Measurements from ENCODE around the gene RAB26. TPM values are rescaled to one million over a fixed set of nuclear protein-coding genes. Genes with fewer than 3 reads are reported as not detected.

RAB26 gene
- total RNA-seq (2022; extraction: Qiagen RNA extraction; ENCODE audit: low read depth): 3.0 to 4.5 TPM (median 3.3 TPM) in 5 replicates

GRCh38 chr16:2147981-2148671 is at the start of gene RAB26:
RAB26 (plus strand) TSS chr16:2148625; CDS start chr16:2148784, 159 bp downstream.

GRCh38 chr16:2135770-2136490 is 12.5 kb upstream of the RAB26 start, which contains the start of gene PKD1:
PKD1 (minus strand) TSS chr16:2135898; CDS start chr16:2135689, 209 bp downstream.

GRCh38 chr16:2155091-2155950 is 6.9 kb downstream of the RAB26 start, which contains the start of gene TRAF7:
TRAF7 (plus strand) TSS chr16:2155782; CDS start chr16:2163921, 8,139 bp downstream.

GRCh38 chr16:2196162-2196980 is 47.9 kb downstream of the RAB26 start, which contains the start of gene CASKIN1:
CASKIN1 (minus strand) TSS chr16:2196605; CDS start chr16:2196432, 173 bp downstream.

Other genes starting within 250 kb of the RAB26 start
- gene HS3ST6, start 230.2 kb upstream of the RAB26 start, total RNA-seq (2022; extraction: Qiagen RNA extraction; ENCODE audit: low read depth): 1.9 to 3.9 TPM (median 3.1 TPM) in 5 replicates
- 27.0 to 33.5 TPM (median 29.9 TPM) in 5 replicates for gene MSRB1, start 205.4 kb upstream of the RAB26 start, total RNA-seq (2022; extraction: Qiagen RNA extraction; ENCODE audit: low read depth)
- 0.03 to 0.06 TPM in 2 of 5 replicates, not detected in the others for gene RPL3L, start 193.9 kb upstream of the RAB26 start, total RNA-seq (2022; extraction: Qiagen RNA extraction; ENCODE audit: low read depth)
- 234 to 300 TPM (median 255 TPM) in 5 replicates for gene NDUFB10, start 189.1 kb upstream of the RAB26 start, total RNA-seq (2022; extraction: Qiagen RNA extraction; ENCODE audit: low read depth)
- 3,777 to 5,494 TPM (median 4,879 TPM) in 5 replicates for gene RPS2, start 183.8 kb upstream of the RAB26 start, total RNA-seq (2022; extraction: Qiagen RNA extraction; ENCODE audit: low read depth)
- gene RNF151, start 181.8 kb upstream of the RAB26 start, total RNA-seq (2022; extraction: Qiagen RNA extraction; ENCODE audit: low read depth): not detected in 5 replicates
- 33.8 to 44.9 TPM (median 36.1 TPM) in 5 replicates for gene TBL3, start 176.6 kb upstream of the RAB26 start, total RNA-seq (2022; extraction: Qiagen RNA extraction; ENCODE audit: low read depth)
- gene NOXO1, start 167.2 kb upstream of the RAB26 start, total RNA-seq (2022; extraction: Qiagen RNA extraction; ENCODE audit: low read depth): 0.14 to 0.29 TPM (median 0.25 TPM) in 5 replicates
- gene GFER, start 164.4 kb upstream of the RAB26 start, total RNA-seq (2022; extraction: Qiagen RNA extraction; ENCODE audit: low read depth): 26.3 to 42.5 TPM (median 39.7 TPM) in 5 replicates
- gene SYNGR3, start 158.7 kb upstream of the RAB26 start, total RNA-seq (2022; extraction: Qiagen RNA extraction; ENCODE audit: low read depth): 6.4 to 7.6 TPM (median 6.9 TPM) in 5 replicates
- 44.1 to 62.0 TPM (median 55.9 TPM) in 5 replicates for gene ZNF598, start 138.8 kb upstream of the RAB26 start, total RNA-seq (2022; extraction: Qiagen RNA extraction; ENCODE audit: low read depth)
- 0.74 to 1.3 TPM (median 0.99 TPM) in 5 replicates for gene NPW, start 128.8 kb upstream of the RAB26 start, total RNA-seq (2022; extraction: Qiagen RNA extraction; ENCODE audit: low read depth)
- 38.6 to 58.8 TPM (median 54.7 TPM) in 5 replicates for gene NHERF2, start 121.7 kb upstream of the RAB26 start, total RNA-seq (2022; extraction: Qiagen RNA extraction; ENCODE audit: low read depth)
- 34.0 to 46.7 TPM (median 42.0 TPM) in 5 replicates for gene NTHL1, start 100.8 kb upstream of the RAB26 start, total RNA-seq (2022; extraction: Qiagen RNA extraction; ENCODE audit: low read depth)
- 34.3 to 44.5 TPM (median 38.4 TPM) in 5 replicates for gene TSC2, start 100.6 kb upstream of the RAB26 start, total RNA-seq (2022; extraction: Qiagen RNA extraction; ENCODE audit: low read depth)
- 41.9 to 56.6 TPM (median 50.2 TPM) in 5 replicates for gene PKD1, start 12.7 kb upstream of the RAB26 start, total RNA-seq (2022; extraction: Qiagen RNA extraction; ENCODE audit: low read depth)
- 39.0 to 67.9 TPM (median 55.5 TPM) in 5 replicates for gene TRAF7, start 7.2 kb downstream of the RAB26 start, total RNA-seq (2022; extraction: Qiagen RNA extraction; ENCODE audit: low read depth)
- 0.32 to 1.8 TPM (median 0.50 TPM) in 5 replicates for gene CASKIN1, start 48.0 kb downstream of the RAB26 start, total RNA-seq (2022; extraction: Qiagen RNA extraction; ENCODE audit: low read depth)
- 44.7 to 55.3 TPM (median 47.9 TPM) in 5 replicates for gene MLST8, start 56.8 kb downstream of the RAB26 start, total RNA-seq (2022; extraction: Qiagen RNA extraction; ENCODE audit: low read depth)
- 3.1 to 5.9 TPM (median 5.4 TPM) in 5 replicates for gene BRICD5, start 62.2 kb downstream of the RAB26 start, total RNA-seq (2022; extraction: Qiagen RNA extraction; ENCODE audit: low read depth)
- gene PGP, start 66.2 kb downstream of the RAB26 start, total RNA-seq (2022; extraction: Qiagen RNA extraction; ENCODE audit: low read depth): 16.4 to 32.8 TPM (median 30.5 TPM) in 5 replicates
- 18.2 to 26.6 TPM (median 23.6 TPM) in 5 replicates for gene E4F1, start 75.0 kb downstream of the RAB26 start, total RNA-seq (2022; extraction: Qiagen RNA extraction; ENCODE audit: low read depth)
- 0.63 to 1.3 TPM (median 1.2 TPM) in 5 replicates for gene DNASE1L2, start 87.8 kb downstream of the RAB26 start, total RNA-seq (2022; extraction: Qiagen RNA extraction; ENCODE audit: low read depth)
- 42.5 to 84.9 TPM (median 76.3 TPM) in 5 replicates for gene ECI1, start 103.0 kb downstream of the RAB26 start, total RNA-seq (2022; extraction: Qiagen RNA extraction; ENCODE audit: low read depth)
- gene RNPS1, start 119.5 kb downstream of the RAB26 start, total RNA-seq (2022; extraction: Qiagen RNA extraction; ENCODE audit: low read depth): 254 to 293 TPM (median 274 TPM) in 5 replicates
- 15.3 to 19.5 TPM (median 17.5 TPM) in 5 replicates for gene ABCA3, start 192.1 kb downstream of the RAB26 start, total RNA-seq (2022; extraction: Qiagen RNA extraction; ENCODE audit: low read depth)

Data from A549 treated with DMSO at 1 μM for 4 hours (cell line).